ENCODE data around the gene POLA1.

- TF ChIP-seq RCOR1 (IDR thresholded peaks at IDR 0.05; ENCODE audit: insufficient replicate concordance, low read length): no peak
- no peak for TF ChIP-seq CTCF (conservative IDR thresholded peaks at IDR 0.05; ENCODE audit: low read depth, low read length)
- no peak for TF ChIP-seq RAD21 (IDR thresholded peaks at IDR 0.05; ENCODE audit: low read length)
- TF ChIP-seq MAFK (IDR thresholded peaks at IDR 0.05; ENCODE audit: low read depth, low read length): no peak
- no peak for TF ChIP-seq POLR2A (IDR thresholded peaks at IDR 0.05; ENCODE audit: low read depth, low read length)
- no peak for TF ChIP-seq CHD1 (IDR thresholded peaks at IDR 0.05; ENCODE audit: low read depth, low read length)
- TF ChIP-seq RFX5 (IDR thresholded peaks at IDR 0.05; ENCODE audit: low read depth, low read length): no peak
Measured at GRCh38 chrX:24981030-24981429, 287.3 kb downstream of the POLA1 start.

Data from IMR-90 (cell line).